DND-41 (cell line): ENCODE results near the gene SYNDIG1.

Source experiments
- EZH2 ChIP-seq: IDR thresholded peaks from 3 replicates; pipeline ENCODE4 v1.6.1; 2012; ENCODE audit warnings: borderline replicate concordance, low read depth, mild to moderate bottlenecking, moderate library complexity, low read length, inconsistent platforms; ENCODE audit not compliant: severe bottlenecking
- TF ChIP-seq, protein P1 (sequence below): IDR thresholded peaks from 2 replicates; pipeline ENCODE4 v1.5.1; 2012; ENCODE audit warnings: borderline replicate concordance, low read length, moderate library complexity, mild to moderate bottlenecking; ENCODE audit not compliant: poor library complexity, severe bottlenecking; ENCODE audit errors: extremely low read depth

DNA sequence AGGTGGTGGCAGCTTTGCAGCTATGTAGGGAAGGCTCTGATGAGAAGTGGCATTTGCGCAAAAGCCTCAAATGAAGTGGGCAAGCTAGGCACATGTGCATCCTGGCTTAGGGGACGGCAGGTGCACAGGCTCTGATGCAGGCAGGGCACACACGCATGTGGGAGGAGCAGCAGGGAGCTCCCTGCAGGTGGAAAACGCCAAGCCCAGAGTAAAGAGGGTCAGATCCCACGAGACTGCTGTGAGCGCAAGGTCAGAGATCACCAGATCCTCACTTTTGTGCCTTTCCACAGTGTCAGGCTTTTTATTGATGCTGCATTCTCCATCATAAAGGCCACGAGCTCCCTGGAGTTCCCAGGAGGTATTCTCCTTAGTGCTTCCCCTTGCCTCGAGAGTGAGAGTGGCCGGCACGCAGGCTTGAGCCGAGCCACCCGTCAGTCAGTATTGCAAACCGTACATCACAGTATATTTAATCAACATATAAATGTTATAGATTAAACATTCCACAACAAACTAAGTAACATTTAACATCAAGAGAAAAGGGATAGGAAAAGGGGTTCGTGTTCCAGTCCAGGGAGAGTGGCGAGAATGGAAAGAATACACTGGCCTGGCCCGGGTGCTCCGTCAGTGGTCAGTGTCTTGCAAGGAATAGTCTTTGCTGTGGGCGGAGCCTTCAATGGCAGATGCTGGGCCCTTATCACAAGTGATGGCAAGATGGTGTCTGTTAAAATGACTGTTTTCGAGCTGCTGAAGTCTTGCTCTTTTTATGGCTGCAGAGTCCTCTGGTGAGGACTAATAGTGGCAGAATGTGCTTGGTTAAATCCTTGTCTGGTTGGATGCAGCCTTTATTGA, 109.4 kb downstream of the SYNDIG1 start:
- TF ChIP-seq, protein P1, sequence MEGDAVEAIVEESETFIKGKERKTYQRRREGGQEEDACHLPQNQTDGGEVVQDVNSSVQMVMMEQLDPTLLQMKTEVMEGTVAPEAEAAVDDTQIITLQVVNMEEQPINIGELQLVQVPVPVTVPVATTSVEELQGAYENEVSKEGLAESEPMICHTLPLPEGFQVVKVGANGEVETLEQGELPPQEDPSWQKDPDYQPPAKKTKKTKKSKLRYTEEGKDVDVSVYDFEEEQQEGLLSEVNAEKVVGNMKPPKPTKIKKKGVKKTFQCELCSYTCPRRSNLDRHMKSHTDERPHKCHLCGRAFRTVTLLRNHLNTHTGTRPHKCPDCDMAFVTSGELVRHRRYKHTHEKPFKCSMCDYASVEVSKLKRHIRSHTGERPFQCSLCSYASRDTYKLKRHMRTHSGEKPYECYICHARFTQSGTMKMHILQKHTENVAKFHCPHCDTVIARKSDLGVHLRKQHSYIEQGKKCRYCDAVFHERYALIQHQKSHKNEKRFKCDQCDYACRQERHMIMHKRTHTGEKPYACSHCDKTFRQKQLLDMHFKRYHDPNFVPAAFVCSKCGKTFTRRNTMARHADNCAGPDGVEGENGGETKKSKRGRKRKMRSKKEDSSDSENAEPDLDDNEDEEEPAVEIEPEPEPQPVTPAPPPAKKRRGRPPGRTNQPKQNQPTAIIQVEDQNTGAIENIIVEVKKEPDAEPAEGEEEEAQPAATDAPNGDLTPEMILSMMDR, result no peak
- no peak for TF ChIP-seq EZH2
